ENCODE measurements around the gene TSPAN11.

DNA sequence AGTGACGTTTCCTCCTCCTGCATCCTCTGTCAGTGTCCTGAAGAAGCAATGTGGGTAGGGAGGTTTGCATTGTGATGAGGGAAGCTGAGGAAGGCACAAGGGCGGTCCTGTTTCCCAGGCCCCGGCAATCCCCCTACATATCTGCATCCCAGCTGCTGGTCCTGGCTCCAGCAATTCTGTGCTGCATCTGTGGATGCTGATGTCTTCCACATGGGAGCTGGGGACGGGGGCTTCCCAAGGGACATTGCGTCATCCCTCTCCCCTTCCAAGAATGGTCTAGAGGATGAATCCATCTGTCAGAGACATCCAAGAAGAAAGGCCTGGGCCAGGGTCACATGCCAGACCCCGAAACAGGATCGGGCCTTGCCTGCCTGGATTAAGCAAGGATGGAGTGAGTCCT lies 52.1 kb downstream of the TSPAN11 start:
- TF ChIP-seq, protein P1, sequence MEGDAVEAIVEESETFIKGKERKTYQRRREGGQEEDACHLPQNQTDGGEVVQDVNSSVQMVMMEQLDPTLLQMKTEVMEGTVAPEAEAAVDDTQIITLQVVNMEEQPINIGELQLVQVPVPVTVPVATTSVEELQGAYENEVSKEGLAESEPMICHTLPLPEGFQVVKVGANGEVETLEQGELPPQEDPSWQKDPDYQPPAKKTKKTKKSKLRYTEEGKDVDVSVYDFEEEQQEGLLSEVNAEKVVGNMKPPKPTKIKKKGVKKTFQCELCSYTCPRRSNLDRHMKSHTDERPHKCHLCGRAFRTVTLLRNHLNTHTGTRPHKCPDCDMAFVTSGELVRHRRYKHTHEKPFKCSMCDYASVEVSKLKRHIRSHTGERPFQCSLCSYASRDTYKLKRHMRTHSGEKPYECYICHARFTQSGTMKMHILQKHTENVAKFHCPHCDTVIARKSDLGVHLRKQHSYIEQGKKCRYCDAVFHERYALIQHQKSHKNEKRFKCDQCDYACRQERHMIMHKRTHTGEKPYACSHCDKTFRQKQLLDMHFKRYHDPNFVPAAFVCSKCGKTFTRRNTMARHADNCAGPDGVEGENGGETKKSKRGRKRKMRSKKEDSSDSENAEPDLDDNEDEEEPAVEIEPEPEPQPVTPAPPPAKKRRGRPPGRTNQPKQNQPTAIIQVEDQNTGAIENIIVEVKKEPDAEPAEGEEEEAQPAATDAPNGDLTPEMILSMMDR (IDR thresholded peaks at IDR 0.05) = no peak
- TF ChIP-seq TP53 (CRISPR knock-in tag; IDR thresholded peaks at IDR 0.05) (no peak), ZNF317 (CRISPR knock-in tag; IDR thresholded peaks at IDR 0.05; ENCODE audit: borderline replicate concordance, low read depth) (no peak), ESRRA (CRISPR knock-in tag; IDR thresholded peaks at IDR 0.05; ENCODE audit: borderline replicate concordance) (no peak), NFYB (CRISPR knock-in tag; conservative IDR thresholded peaks at IDR 0.05; ENCODE audit: low read depth) (no peak), ELF4 (CRISPR knock-in tag; IDR thresholded peaks at IDR 0.05; ENCODE audit: low read depth) (no peak), OVOL2 (CRISPR knock-in tag; IDR thresholded peaks at IDR 0.05; ENCODE audit: borderline replicate concordance) (no peak)
- TF ChIP-seq, protein P2, sequence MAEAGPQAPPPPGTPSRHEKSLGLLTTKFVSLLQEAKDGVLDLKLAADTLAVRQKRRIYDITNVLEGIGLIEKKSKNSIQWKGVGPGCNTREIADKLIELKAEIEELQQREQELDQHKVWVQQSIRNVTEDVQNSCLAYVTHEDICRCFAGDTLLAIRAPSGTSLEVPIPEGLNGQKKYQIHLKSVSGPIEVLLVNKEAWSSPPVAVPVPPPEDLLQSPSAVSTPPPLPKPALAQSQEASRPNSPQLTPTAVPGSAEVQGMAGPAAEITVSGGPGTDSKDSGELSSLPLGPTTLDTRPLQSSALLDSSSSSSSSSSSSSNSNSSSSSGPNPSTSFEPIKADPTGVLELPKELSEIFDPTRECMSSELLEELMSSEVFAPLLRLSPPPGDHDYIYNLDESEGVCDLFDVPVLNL (CRISPR knock-in tag; IDR thresholded peaks at IDR 0.05; ENCODE audit: borderline replicate concordance, low read depth) = no peak
- TF ChIP-seq, protein P3, sequence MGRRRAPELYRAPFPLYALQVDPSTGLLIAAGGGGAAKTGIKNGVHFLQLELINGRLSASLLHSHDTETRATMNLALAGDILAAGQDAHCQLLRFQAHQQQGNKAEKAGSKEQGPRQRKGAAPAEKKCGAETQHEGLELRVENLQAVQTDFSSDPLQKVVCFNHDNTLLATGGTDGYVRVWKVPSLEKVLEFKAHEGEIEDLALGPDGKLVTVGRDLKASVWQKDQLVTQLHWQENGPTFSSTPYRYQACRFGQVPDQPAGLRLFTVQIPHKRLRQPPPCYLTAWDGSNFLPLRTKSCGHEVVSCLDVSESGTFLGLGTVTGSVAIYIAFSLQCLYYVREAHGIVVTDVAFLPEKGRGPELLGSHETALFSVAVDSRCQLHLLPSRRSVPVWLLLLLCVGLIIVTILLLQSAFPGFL (CRISPR knock-in tag; IDR thresholded peaks at IDR 0.05; ENCODE audit: borderline replicate concordance) = no peak
- TF ChIP-seq, protein P4, sequence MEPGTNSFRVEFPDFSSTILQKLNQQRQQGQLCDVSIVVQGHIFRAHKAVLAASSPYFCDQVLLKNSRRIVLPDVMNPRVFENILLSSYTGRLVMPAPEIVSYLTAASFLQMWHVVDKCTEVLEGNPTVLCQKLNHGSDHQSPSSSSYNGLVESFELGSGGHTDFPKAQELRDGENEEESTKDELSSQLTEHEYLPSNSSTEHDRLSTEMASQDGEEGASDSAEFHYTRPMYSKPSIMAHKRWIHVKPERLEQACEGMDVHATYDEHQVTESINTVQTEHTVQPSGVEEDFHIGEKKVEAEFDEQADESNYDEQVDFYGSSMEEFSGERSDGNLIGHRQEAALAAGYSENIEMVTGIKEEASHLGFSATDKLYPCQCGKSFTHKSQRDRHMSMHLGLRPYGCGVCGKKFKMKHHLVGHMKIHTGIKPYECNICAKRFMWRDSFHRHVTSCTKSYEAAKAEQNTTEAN (CRISPR knock-in tag; IDR thresholded peaks at IDR 0.05) = no peak
- TF ChIP-seq, protein P5, sequence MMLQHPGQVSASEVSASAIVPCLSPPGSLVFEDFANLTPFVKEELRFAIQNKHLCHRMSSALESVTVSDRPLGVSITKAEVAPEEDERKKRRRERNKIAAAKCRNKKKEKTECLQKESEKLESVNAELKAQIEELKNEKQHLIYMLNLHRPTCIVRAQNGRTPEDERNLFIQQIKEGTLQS (CRISPR knock-in tag; conservative IDR thresholded peaks at IDR 0.05) = no peak
- TF ChIP-seq, protein P6, sequence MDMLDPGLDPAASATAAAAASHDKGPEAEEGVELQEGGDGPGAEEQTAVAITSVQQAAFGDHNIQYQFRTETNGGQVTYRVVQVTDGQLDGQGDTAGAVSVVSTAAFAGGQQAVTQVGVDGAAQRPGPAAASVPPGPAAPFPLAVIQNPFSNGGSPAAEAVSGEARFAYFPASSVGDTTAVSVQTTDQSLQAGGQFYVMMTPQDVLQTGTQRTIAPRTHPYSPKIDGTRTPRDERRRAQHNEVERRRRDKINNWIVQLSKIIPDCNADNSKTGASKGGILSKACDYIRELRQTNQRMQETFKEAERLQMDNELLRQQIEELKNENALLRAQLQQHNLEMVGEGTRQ (CRISPR knock-in tag; IDR thresholded peaks at IDR 0.05) = no peak
